Esophagus squamous epithelium (tissue), 4 donors: ENCODE data around the gene OR1N2.

ENCODE experiments used
- CTCF ChIP-seq, 6 experiments: fragments of 450-650 bp in 4 of 6; fragments of 200-600 bp in 2 of 6; sonication (generic) in 2 of 6; IDR thresholded peaks; one replicate each; pipeline ENCODE4 v1.5.1; 2016 to 2019; ENCODE audit warnings: antibody characterized with exemption in 6 of 6, mild to moderate bottlenecking in 4 of 6, moderate library complexity in 4 of 6
- POLR2A ChIP-seq, 4 donors: fragments of 450-650 bp; IDR thresholded peaks; one replicate each; pipeline ENCODE4 v1.6.1; 2017; ENCODE audit warnings: antibody characterized with exemption in 4 of 4, mild to moderate bottlenecking in 4 of 4, moderate library complexity in 3 of 4

- TF ChIP-seq POLR2A (IDR thresholded peaks at IDR 0.05) (no peak), CTCF (IDR thresholded peaks at IDR 0.05) (no peak)
These were observed 16.8 kb upstream of the OR1N2 start for GRCh38 chr9:122536134-122536533.
